Keratinocyte (primary cell): ENCODE results near the gene SLC30A7. TPM values are rescaled to one million over a fixed set of nuclear protein-coding genes. Genes with fewer than 3 reads are reported as not detected.
"Not testable (repeated sequence)": the region's sequence is repeated elsewhere in the genome, so short reads cannot be mapped to it uniquely, and the experiment has no call there.

ENCODE experiments used
- DNase-seq: peaks from one replicate; pipeline ENCODE4 v3.0.0-alpha.2; 2011; ENCODE audit warnings: low read depth, missing footprints, low spot score
- FAIRE-seq: peaks from 2 replicates; lab custom pipeline; 2011; peaks lifted over from hg19 to GRCh38; lab: Jason Lieb, UNC
- H2AFZ ChIP-seq: 2 replicates; pipeline ENCODE4 v1.6.0; 2012; ENCODE audit warnings: low read length, control low read depth, inconsistent platforms; ENCODE audit not compliant: control insufficient read depth
- H3K27ac ChIP-seq: 2 replicates; pipeline ENCODE4 v1.5.1; 2011; ENCODE audit warnings: low read length; ENCODE audit not compliant: control insufficient read depth, insufficient read depth
- H3K27me3 ChIP-seq: 3 replicates; pipeline ENCODE4 v1.6.0; 2011; ENCODE audit warnings: low read length; ENCODE audit not compliant: control insufficient read depth, insufficient read depth; ENCODE audit errors: extremely low read depth
- H3K36me3 ChIP-seq, 2 experiments: 2 replicates in 1 of 2; 3 replicates in 1 of 2; pipeline ENCODE4 v1.5.1; 2011; ENCODE audit warnings: low read length in 2 of 2, mild to moderate bottlenecking in 1 of 2; ENCODE audit not compliant: control insufficient read depth in 2 of 2, insufficient read depth in 2 of 2; ENCODE audit errors: extremely low read depth in 1 of 2
- H3K4me1 ChIP-seq: 3 replicates; pipeline ENCODE4 v1.5.1; 2011; ENCODE audit warnings: low read length; ENCODE audit not compliant: control insufficient read depth, insufficient read depth; ENCODE audit errors: extremely low read depth
- H3K4me2 ChIP-seq: 3 replicates; pipeline ENCODE4 v1.6.0; 2011; ENCODE audit warnings: low read depth, low read length; ENCODE audit not compliant: control insufficient read depth, insufficient read depth; ENCODE audit errors: extremely low read depth
- H3K4me3 ChIP-seq, 3 experiments: fragments of 200-600 bp in 1 of 3; sonication (generic) in 1 of 3; 2 replicates in 2 of 3; 3 replicates in 1 of 3; pipeline ENCODE4 v1.5.1; 2011 to 2016; ENCODE audit warnings: low read length in 3 of 3, mild to moderate bottlenecking in 3 of 3, control low read depth in 2 of 3, inconsistent platforms in 1 of 3, low read depth in 1 of 3, mixed read lengths in 1 of 3, mixed run types in 1 of 3, moderate library complexity in 1 of 3; ENCODE audit not compliant: control insufficient read depth in 2 of 3, insufficient read depth in 2 of 3; ENCODE audit errors: extremely low read depth in 1 of 3
- H3K79me2 ChIP-seq: 2 replicates; pipeline ENCODE4 v1.6.0; 2012; ENCODE audit warnings: low read length; ENCODE audit not compliant: control insufficient read depth, insufficient read depth
- H3K9ac ChIP-seq: 3 replicates; pipeline ENCODE4 v1.6.0; 2011; ENCODE audit warnings: low read length; ENCODE audit not compliant: control insufficient read depth, insufficient read depth; ENCODE audit errors: extremely low read depth
- H3K9me1 ChIP-seq: 3 replicates; pipeline ENCODE4 v1.6.0; 2011; ENCODE audit warnings: low read length; ENCODE audit not compliant: control insufficient read depth, insufficient read depth; ENCODE audit errors: extremely low read depth
- H3K9me3 ChIP-seq: 2 replicates; pipeline ENCODE4 v1.5.1; 2012; ENCODE audit warnings: low read depth, low read length; ENCODE audit not compliant: control insufficient read depth
- H4K20me1 ChIP-seq: 3 replicates; pipeline ENCODE4 v1.6.0; 2011; ENCODE audit warnings: low read length; ENCODE audit not compliant: control insufficient read depth, insufficient read depth; ENCODE audit errors: extremely low read depth
- CTCF ChIP-seq, 3 experiments: IDR thresholded peaks in 1 of 3; conservative IDR thresholded peaks in 1 of 3; optimal IDR thresholded peaks in 1 of 3; 2 replicates in 2 of 3; 3 replicates in 1 of 3; pipeline versions ENCODE3 to v1.5.1; 2011; ENCODE audit warnings: low read length in 3 of 3, mild to moderate bottlenecking in 3 of 3, moderate library complexity in 2 of 3, control low read depth in 1 of 3, inconsistent platforms in 1 of 3; ENCODE audit not compliant: insufficient read depth in 2 of 3; ENCODE audit errors: extremely low read depth in 1 of 3
- EZH2 ChIP-seq: IDR thresholded peaks from one replicate; pipeline ENCODE4 v1.6.1; 2012; ENCODE audit warnings: inconsistent platforms, mild to moderate bottlenecking, low read length, moderate library complexity
- dilution Hi-C: fragments of 300-500 bp; cut with MboI; formaldehyde crosslinking; loops from one replicate; pipeline ENCODE4 v1.7.0; 2020; ENCODE audit warnings: low sequenced_read_pairs; ENCODE audit not compliant: extremely low pct_ligation_motif_present
- polyA plus RNA-seq, 5 experiments: library from polyadenylated mRNA; depleted of rRNA in 3 of 5; stranded (reverse) in 3 of 5; stranded (forward) in 1 of 5; unstranded in 1 of 5; fragments of >200 nt; gene quantifications; 1 replicate in 1 of 5; 2 replicates in 3 of 5; 3 replicates in 1 of 5; pipeline versions ENCODE4 v1.2.1 to v1.2.3, GENCODE V29; 2011 to 2012; ENCODE audit warnings: missing spikeins in 2 of 5, low read depth in 1 of 5, low replicate concordance in 1 of 5

The SLC30A7 gene
- polyA plus RNA-seq, 1 donor (not counting 4 experiments of a cell fraction or from before 2014, with no cell fraction given), result 15.1 TPM

- Histone ChIP-seq H3K9me1 (no peaks in the 10 kb centered on the region), H2AFZ (no peak overlapping the region), H4K20me1 (no peaks in the 10 kb centered on the region), H3K9me3 (no peaks in the 10 kb centered on the region), H3K9ac (no peak overlapping the region), H3K4me3 (no peak overlapping the region), H3K27ac (no peak overlapping the region), H3K36me3 (peaks cover 0 to 1% of the 10 kb centered on the region in 2 experiments), H3K4me1 (no peaks in the 10 kb centered on the region), H3K4me2 (no peak overlapping the region), H3K79me2 (no peaks in the 10 kb centered on the region), H3K27me3 (no peaks in the 10 kb centered on the region)
- DNase-seq (no peak), FAIRE-seq (no peak)
- TF ChIP-seq CTCF (optimal IDR thresholded peaks at IDR 0.05 in 1 of 3, IDR thresholded peaks at IDR 0.05 in 1 of 3, conservative IDR thresholded peaks at IDR 0.05 in 1 of 3; ENCODE audit: extremely low read depth in 1 of 3, insufficient read depth in 2 of 3, low read length in 3 of 3), result no peak
- no peak for TF ChIP-seq EZH2
- dilution Hi-C loops, result no loop called here
Measured at GRCh38 chr1:100882698-100883097, 13.2 kb upstream of the SLC30A7 start.

GRCh38 chr1:100883963-100884362 lies 11.9 kb upstream of the SLC30A7 start:
- no peak for TF ChIP-seq EZH2
- TF ChIP-seq CTCF (optimal IDR thresholded peaks at IDR 0.05 in 1 of 3, IDR thresholded peaks at IDR 0.05 in 1 of 3, conservative IDR thresholded peaks at IDR 0.05 in 1 of 3; ENCODE audit: extremely low read depth in 1 of 3, insufficient read depth in 2 of 3, low read length in 3 of 3), result peak in 1 of 3 experiments; percentile 19
- H3K27ac ChIP-seq, result no peak overlapping the region
- H3K4me2 ChIP-seq, result peak overlapping the region; percentile 23
- H2AFZ ChIP-seq, result no peak overlapping the region
- H4K20me1 ChIP-seq, result no peaks in the 10 kb centered on the region
- no peaks in the 10 kb centered on the region for H3K27me3 ChIP-seq
- no peak overlapping the region for H3K9ac ChIP-seq
- no peaks in the 10 kb centered on the region for H3K4me1 ChIP-seq
- dilution Hi-C loops, result no loop called here
- no peak overlapping the region for H3K4me3 ChIP-seq
- DNase-seq, result no peak
- H3K79me2 ChIP-seq, result no peaks in the 10 kb centered on the region
- no peaks in the 10 kb centered on the region for H3K9me1 ChIP-seq
- no peaks in the 10 kb centered on the region for H3K9me3 ChIP-seq
- FAIRE-seq, result peak; percentile 90
- peaks cover 0 to 1% of the 10 kb centered on the region in 2 experiments for H3K36me3 ChIP-seq

GRCh38 chr1:100889007-100889406 lies 6.9 kb upstream of the SLC30A7 start:
- H3K4me2 ChIP-seq, H3K9me1 ChIP-seq, H3K9me3 ChIP-seq, H3K79me2 ChIP-seq, FAIRE-seq, DNase-seq, H3K4me1 ChIP-seq, H4K20me1 ChIP-seq, H3K27ac ChIP-seq, H3K4me3 ChIP-seq, H3K9ac ChIP-seq, dilution Hi-C loops, H3K27me3 ChIP-seq, H3K36me3 ChIP-seq, H2AFZ ChIP-seq: not testable (repeated sequence)

- DNase-seq, H2AFZ ChIP-seq, H3K27me3 ChIP-seq, H4K20me1 ChIP-seq, H3K4me1 ChIP-seq, H3K79me2 ChIP-seq, dilution Hi-C loops, H3K9ac ChIP-seq, H3K9me3 ChIP-seq, H3K4me3 ChIP-seq, H3K27ac ChIP-seq, FAIRE-seq, H3K4me2 ChIP-seq, H3K36me3 ChIP-seq, H3K9me1 ChIP-seq: not testable (repeated sequence)
Measured at GRCh38 chr1:100889869-100890482, 5.9 kb upstream of the SLC30A7 start.
